Stimulated activated naive CD4-positive, alpha-beta T cell (primary cell): Measurements from ENCODE around the gene ACP6.
"Not testable (repeated sequence)": the region's sequence is repeated elsewhere in the genome, so short reads cannot be mapped to it uniquely, and the experiment has no call there.

Experiments used
- DNase-seq, 6 experiments: peaks; one replicate each; lab custom pipeline; 2025; lab: John Stamatoyannopoulos, UW

ACP6 gene

DNA sequence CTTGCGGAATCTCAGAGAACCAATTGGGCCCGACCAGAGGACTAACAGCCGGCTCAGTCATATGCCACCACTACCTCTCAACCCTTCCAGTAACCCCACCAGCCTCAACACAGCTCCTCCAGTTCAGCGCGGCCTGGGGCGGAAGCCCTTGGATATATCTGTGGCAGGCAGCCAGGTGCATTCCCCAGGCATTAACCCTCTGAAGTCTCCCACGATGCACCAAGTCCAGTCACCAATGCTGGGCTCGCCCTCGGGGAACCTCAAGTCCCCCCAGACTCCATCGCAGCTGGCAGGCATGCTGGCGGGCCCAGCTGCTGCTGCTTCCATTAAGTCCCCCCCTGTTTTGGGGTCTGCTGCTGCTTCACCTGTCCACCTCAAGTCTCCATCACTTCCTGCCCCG lies 49.8 kb downstream of the ACP6 start:
- no peak for DNase-seq

GRCh38 chr1:147619741-147620140 lies 50.6 kb downstream of the ACP6 start:
- no peak for DNase-seq

GRCh38 chr1:147618771-147619170 lies 51.6 kb downstream of the ACP6 start:
- no peak for DNase-seq

GRCh38 chr1:147618077-147618569 lies 52.2 kb downstream of the ACP6 start:
- DNase-seq = peak in 1 of 6 experiments; percentile 3

DNA sequence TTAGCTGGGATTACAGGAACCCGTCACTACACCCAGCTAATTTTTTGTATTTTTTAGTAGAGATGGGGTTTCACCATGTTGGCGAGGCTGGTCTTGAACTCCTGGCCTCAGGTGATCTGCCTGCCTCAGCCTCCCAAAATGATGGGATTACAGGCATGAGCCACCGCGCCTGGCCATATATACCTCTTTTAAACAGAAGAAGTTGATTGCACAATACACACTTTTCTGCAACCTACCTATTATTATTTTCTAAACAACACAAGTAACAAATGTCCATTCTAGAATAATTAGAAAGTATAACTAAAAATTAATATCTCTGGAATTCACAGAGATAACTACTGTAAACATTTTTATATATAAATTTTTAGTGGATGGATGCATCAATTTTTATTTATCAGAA lies 55.4 kb downstream of the ACP6 start:
- DNase-seq = not testable (repeated sequence)

DNA sequence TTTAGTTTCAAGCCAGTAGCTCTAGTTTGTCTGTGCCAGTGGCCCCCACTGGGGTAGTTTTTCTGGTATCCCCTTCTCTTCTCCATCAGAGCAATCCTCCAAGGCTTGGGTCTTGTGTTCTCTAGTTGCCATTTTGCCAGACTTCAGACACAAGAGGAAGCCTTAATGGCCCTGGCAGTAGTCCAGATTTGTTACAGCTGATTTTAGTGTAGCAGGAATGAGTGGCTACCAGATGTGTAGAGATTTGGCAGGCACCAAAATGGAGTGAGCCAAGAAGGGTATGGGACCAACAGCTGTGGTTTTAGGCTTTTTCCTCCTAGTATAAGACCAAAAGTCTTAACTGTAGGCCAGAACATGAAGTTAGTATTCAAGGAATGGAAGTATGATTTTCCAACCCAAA lies 56.8 kb downstream of the ACP6 start:
- DNase-seq = no peak

GRCh38 chr1:147612366-147612765 lies 58.0 kb downstream of the ACP6 start:
- no peak for DNase-seq

DNA sequence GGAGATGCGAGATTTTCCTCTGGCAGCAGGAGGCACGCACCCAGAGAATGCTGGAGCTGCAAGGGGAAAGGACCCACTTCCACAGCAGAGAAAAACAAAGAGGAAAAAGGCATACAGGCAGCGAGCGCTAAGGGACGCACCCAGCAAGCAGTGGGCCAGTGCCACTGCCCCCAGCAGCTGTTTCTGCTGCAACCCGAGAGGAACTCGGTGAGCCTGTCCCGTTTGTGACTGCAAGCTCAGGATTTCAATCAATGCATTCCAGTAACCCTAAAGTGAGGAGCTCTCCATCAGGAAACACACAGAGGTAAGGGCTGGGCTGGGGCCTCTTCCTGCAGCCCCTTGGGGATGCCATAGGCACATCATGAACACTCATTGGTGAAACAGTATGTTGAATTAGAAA lies 58.7 kb downstream of the ACP6 start:
- no peak for DNase-seq

GRCh38 chr1:147611021-147611426 lies 59.3 kb downstream of the ACP6 start:
- no peak for DNase-seq

DNA sequence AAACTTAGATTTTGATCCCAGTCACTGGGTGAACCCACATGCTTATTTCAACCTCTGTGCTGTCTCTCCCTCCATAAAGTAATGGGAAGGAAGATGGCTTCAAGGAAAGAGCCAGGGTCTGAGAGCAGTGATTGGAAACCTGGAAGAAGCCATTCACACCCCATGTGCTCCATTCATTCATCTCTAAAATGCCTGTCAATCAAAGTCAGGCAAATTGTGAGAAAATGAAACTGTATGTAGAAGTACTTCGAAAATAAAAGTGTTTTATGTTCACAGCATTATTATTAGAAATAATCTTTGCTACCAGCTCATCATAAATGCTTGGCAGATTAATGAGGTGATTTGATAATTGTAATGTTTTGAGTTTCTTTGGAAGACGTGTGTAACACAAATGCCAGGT lies 61.0 kb downstream of the ACP6 start:
- no peak for DNase-seq

DNA sequence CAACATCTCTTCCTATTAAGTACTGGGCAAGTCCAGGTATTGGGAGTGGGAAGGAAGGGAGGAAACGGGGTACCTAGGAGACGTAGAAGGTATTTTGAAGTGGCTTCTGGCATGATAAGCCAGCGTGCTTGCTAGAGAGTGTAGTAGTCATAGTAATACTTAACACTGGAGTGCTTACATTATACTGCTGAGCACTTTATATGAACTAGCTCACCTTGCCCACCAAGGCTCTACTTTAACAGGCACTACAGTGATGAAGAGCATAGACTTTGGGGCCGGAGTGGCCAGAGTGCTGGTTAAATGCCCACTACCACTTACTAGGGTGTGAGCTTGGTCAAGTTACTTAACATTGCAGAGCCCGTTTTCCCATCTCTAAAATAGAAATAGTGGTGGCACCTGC lies 61.7 kb downstream of the ACP6 start:
- no peak for DNase-seq

GRCh38 chr1:147605591-147605990 lies 64.7 kb downstream of the ACP6 start:
- no peak for DNase-seq

GRCh38 chr1:147603986-147604385 lies 66.3 kb downstream of the ACP6 start:
- DNase-seq = no peak

DNA sequence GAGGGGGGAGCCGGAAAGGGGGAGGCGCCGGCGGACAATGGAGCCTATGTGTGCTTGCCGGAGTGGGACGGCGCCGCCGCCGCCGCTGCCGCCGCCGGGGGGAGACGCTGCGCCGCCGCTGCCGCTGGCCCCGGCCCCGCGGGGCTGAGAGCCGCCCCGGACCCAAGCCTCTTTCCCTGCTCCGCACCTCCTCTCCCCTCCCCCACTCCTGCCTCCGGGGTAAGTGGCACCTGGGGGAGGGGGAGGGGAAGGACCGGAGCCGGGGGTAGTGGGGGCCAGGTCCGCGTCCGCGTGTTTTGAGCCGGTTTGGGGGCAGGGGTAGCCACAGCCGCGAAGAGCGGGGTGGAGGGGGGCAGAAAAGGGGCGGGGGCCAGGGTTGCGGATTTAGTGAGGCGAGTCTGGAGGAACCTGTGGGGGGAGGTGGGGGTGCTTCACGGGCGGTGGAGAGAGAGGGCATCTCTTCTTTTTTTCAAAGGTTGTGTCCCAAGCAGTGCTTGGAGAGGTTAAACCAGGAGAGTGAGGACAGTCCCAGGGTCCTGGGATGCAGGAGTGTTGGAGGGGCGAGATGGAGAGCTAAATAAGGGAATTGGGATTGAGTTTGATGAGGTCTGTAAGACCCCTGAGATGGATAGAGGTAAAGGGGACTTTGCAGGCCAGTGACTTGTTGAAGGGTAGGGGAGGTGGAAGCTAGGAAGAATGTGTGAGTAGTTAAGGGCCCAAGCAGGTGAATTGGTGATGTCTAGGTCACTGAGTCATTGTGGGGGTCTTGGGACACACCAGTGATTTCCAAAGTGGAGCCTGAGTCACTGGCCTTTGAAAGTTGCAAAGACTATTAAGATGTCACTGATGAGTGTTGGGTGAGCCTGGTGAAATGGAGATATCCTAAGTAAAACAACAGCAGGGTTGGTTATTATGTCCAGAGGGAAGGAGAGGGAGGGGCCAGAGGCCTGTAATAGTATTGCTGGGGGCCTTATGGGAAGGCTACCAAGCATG lies 69.9 kb downstream of the ACP6 start:
- DNase-seq = no peak

DNA sequence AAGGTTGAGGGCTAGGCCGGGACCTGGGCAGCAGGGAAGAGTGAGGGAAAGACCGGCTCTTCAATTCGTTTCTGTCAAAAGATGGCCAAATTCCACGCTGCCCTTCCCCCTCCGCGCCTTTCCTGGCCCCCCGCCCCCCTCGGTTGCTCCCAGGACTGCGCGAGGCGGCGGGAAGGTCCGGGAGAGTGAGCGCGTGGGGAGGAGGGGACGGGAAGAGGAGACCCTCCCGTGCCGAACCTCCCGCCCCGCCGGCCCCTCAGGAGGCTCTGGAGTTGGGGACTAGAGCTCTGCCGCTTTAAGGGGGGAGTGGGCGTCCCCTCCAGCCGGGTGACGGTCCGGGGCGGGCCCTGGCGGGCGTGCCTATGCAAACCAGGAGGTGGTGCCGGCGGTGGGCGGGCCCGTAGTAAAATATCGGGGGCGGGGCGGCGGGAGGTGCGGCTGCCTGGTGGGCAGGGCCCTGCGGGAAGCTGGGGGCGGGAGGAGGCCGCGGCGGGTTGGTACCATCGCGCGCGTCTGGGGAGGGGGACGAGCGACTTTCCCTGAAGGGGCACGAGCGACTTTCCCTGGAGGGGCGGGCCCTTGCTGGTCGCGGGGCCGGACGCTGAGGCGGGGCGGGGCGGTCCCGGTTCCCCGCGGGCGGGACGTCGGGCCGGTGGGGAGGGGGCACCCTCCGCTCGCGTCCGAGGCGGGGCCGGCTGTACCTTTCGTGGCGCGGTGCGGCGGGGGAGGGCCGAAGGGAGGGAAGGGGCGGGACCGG lies 70.8 kb downstream of the ACP6 start:
- peak; percentile 95 to 99 (median 96) for DNase-seq

DNA sequence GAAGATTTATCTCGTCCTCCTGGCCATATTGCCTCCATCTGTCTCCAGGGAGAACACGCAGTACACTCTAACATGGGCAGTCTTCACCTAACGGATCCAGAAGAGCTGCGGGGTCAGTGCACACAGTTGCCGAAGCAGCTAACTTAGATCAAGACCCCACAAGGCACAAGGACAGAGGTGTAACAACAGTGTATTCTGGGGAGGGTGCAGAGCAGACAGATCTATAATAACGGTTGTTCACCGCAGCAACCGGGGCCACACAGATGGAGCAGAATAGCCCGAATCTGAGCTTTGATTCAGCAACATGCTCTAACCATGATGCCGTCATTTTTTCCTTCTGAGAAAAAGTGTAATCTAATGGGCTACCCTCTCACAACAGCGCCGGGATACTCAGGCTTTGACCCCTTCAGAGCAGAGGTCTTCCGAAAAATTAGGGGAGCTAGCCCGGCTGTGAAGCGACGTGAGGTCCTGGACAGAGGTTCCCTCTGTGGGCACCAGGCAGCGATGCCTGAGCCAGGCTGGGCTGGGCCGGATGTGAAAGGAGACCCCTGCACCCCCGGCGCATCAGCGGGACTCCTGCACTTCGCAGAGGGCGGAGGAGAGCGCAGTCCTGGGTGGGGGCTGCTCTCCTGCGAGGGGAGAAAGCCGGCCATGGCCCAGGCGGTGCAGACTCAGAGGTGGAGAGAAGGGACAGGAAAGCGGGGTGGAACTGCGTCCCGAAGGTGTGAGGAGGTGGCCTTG lies 71.5 kb downstream of the ACP6 start:
- DNase-seq = peak in 4 of 6 experiments; percentile 30 to 61 (median 52)

- no peak for DNase-seq
Measured at GRCh38 chr1:147597010-147597409, 73.3 kb downstream of the ACP6 start.
